ENCODE measurements around the gene NR2E1. TPM values are rescaled to one million over a fixed set of nuclear protein-coding genes. Genes with fewer than 3 reads are reported as not detected.

Gene NR2E1
- total RNA-seq, 1 experiment from 2014 or later, result not detected

GRCh38 chr6:108186226-108186625, 20.4 kb downstream of the NR2E1 start:
- H3K4me3 Mint-ChIP-seq, result no peak overlapping the region
- H3K23ac ChIP-seq (ENCODE audit: insufficient read length, low read depth, low read length), result no peak overlapping the region
- no peak overlapping the region for H2AFZ ChIP-seq (ENCODE audit: low read length)

More at GRCh38 chr6:108186226-108186625, 20.4 kb downstream of the NR2E1 start:
- no peaks in the 10 kb centered on the region for H3K4me1 ChIP-seq (ENCODE audit: insufficient read depth, low read length)
- no peaks in the 10 kb centered on the region for H3K79me1 ChIP-seq (ENCODE audit: insufficient read depth, low read depth, low read length, poor library complexity, severe bottlenecking)
- H4K8ac ChIP-seq (replicated peaks; ENCODE audit: insufficient read length, low read depth, low read length), result no peak overlapping the region
- no peak overlapping the region for H3K9ac ChIP-seq (ENCODE audit: extremely low read depth, insufficient read length, low read length)
- H3K9me3 ChIP-seq (ENCODE audit: control insufficient read depth, low read depth, low read length), result no peaks in the 10 kb centered on the region
- Mint-ChIP-seq H3K36me3 (ENCODE audit: insufficient read depth in 1 of 3, low read depth in 3 of 3) (no peaks in the 10 kb centered on the region), H3K27me3 (ENCODE audit: low read depth) (peaks cover 54% of the 10 kb centered on the region), H3K4me1 (no peaks in the 10 kb centered on the region), H3K9me3 (no peaks in the 10 kb centered on the region; a peak in 2 of 5 replicates), H3K27ac (no peak overlapping the region)
- no peak overlapping the region for H3K14ac ChIP-seq (ENCODE audit: insufficient read depth, low read length)
- no peak overlapping the region for H2AK5ac ChIP-seq (ENCODE audit: insufficient read length, low read length)
- no peak overlapping the region for H2BK15ac ChIP-seq (ENCODE audit: low read depth, low read length)
- no peak overlapping the region for H3K4me2 ChIP-seq (ENCODE audit: insufficient read depth, insufficient read length, low read length)
- H2BK20ac ChIP-seq (ENCODE audit: low read depth, low read length, poor library complexity, severe bottlenecking), result no peak overlapping the region
- H3K56ac ChIP-seq (ENCODE audit: insufficient read length, low read depth, low read length), result no peak overlapping the region
- H4K20me1 ChIP-seq (ENCODE audit: control insufficient read depth, insufficient read depth, insufficient read length), result no peaks in the 10 kb centered on the region
- H2BK12ac ChIP-seq (ENCODE audit: insufficient read length, low read depth, low read length), result no peak overlapping the region
- no peak overlapping the region for H3K27ac ChIP-seq (ENCODE audit: insufficient read length, low read depth, low read length)
- WGBS (ENCODE audit: extremely low coverage, insufficient read length, low lambda C conversion rate), result no CpG with 5 or more reads among the region's 2 CpGs
- no peak for DNase-seq
- no peak overlapping the region for H4K91ac ChIP-seq (ENCODE audit: insufficient read length, low read depth, low read length)
- H3K4ac ChIP-seq (ENCODE audit: low read depth, low read length), result no peak overlapping the region
- H3K27me3 ChIP-seq (ENCODE audit: insufficient read depth, low read length), result peaks cover 2% of the 10 kb centered on the region; the same call in 1 of the 2 replicates
- no peak for TF ChIP-seq CTCF (conservative IDR thresholded peaks at IDR 0.05)
- H2BK120ac ChIP-seq (ENCODE audit: low read depth, low read length, poor library complexity, severe bottlenecking), result no peak overlapping the region
- H2BK5ac ChIP-seq (ENCODE audit: insufficient read length, low read length), result no peak overlapping the region
- H4K5ac ChIP-seq (ENCODE audit: insufficient read length, low read depth, low read length), result no peak overlapping the region
- no peak overlapping the region for H3T11ph ChIP-seq (ENCODE audit: low read length)
- no peaks in the 10 kb centered on the region for H3K79me2 ChIP-seq (ENCODE audit: insufficient read depth, low read length)
- no peaks in the 10 kb centered on the region for H3K23me2 ChIP-seq (ENCODE audit: insufficient read length, low read depth, low read length, poor library complexity, severe bottlenecking)
- no peak overlapping the region for H3K18ac ChIP-seq (ENCODE audit: insufficient read length, low read depth, low read length)
